Mucosa of descending colon (tissue), 3 donors: Measurements from ENCODE around the gene CCDC124. TPM values are rescaled to one million over a fixed set of nuclear protein-coding genes. Genes with fewer than 3 reads are reported as not detected.

ENCODE experiments used
- ATAC-seq: fragments of 200-7000 bp; cut with Tn5 transposase; one replicate; pipeline ENCODE4 v1.9.1; 2020; ENCODE audit warnings: mild to moderate bottlenecking, moderate library complexity
- DNase-seq, 3 donors: peaks; one replicate each; pipeline ENCODE4 v3.0.0-alpha.2; 2020
- H3K36me3 ChIP-seq: fragments of 200-600 bp; one replicate; pipeline ENCODE4 v1.8.0; 2021; ENCODE audit warnings: low read depth, mild to moderate bottlenecking
- H3K4me1 ChIP-seq: fragments of 200-600 bp; one replicate; pipeline ENCODE4 v1.8.0; 2021; ENCODE audit warnings: low read depth, mild to moderate bottlenecking
- H3K4me3 ChIP-seq: fragments of 200-600 bp; one replicate; pipeline ENCODE4 v1.8.0; 2021; ENCODE audit warnings: mild to moderate bottlenecking
- H3K9me3 ChIP-seq: fragments of 200-600 bp; one replicate; pipeline ENCODE4 v1.8.0; 2021; ENCODE audit warnings: mild to moderate bottlenecking
- intact Hi-C, 2 donors: fragments of 100-400 bp; cut with DNase I in 1 of 2; cut with micrococcal nuclease in 1 of 2; formaldehyde crosslinking; loops; one replicate each; pipeline versions ENCODE4 v1.11.0 to v1.11.1; 2022; cut with DNase I, micrococcal nuclease
- total RNA-seq, 3 donors: library from RNA; stranded (reverse); fragmentation: NEBNext Ultra II Directional in 2 of 3; extraction: Animal tissue kit (Norgen Biotek cat#: 25700) in 2 of 3; gene quantifications; one replicate each; pipeline versions ENCODE4 v1.2.1 to v1.2.4, GENCODE V29; 2021 to 2023
- TF ChIP-seq, protein P1 (sequence below): fragments of 200-600 bp; IDR thresholded peaks from one replicate; pipeline ENCODE4 v1.8.0; 2022; ENCODE audit warnings: antibody characterized with exemption, mild to moderate bottlenecking
- donor health status: DM: no; HTN: no; CAD: no; lungs with moderate emphysema.
- donor health status: DM: no; HTN: no; CAD: no.
- donor health status: DM: no; HTN: yes; CAD: no.

Gene CCDC124
- total RNA-seq, 3 donors from 2014 or later: 30.2 to 78.4 (median 56.3) TPM

DNA sequence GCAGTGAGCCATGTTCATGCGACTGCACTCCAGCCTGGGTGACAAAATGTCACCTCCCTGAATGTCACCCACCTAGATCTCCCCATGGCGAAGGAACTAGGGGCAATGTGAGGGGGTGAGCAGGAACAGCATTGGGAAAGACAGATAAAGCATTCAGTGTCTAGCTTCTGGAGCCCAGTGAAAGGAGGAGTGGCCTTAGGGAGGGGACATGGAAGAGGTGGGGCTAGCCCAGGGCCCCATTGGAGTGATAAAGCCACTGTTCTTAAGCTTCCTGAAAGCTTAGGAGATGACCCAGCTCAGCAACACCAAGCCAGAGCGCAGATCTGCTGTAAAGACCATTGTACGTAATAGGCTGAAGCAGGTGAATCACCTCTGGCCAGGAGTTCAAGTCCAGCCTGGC is 21.1 kb downstream of the CCDC124 start:
- intact Hi-C loops: no loop called here

DNA sequence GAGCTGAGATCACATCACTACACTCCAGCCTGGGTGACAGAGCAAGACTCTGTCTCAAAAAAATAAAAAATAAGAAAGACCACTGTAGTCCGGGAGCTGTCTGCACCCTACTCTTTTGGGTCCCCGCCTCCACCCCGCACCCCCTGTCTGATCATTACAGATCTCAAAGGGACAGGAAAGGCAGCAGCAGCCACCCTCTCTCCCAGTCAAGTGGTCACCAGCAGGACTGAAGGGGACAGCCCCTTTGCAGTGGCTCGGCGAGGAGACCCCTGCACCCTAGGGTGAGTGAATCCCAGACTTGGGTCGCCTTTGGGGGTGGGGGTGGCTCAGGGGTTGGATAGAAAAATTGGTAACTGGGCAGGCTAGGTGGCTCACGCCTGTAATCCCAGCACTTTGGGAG is 21.6 kb downstream of the CCDC124 start:
- TF ChIP-seq, protein P1, sequence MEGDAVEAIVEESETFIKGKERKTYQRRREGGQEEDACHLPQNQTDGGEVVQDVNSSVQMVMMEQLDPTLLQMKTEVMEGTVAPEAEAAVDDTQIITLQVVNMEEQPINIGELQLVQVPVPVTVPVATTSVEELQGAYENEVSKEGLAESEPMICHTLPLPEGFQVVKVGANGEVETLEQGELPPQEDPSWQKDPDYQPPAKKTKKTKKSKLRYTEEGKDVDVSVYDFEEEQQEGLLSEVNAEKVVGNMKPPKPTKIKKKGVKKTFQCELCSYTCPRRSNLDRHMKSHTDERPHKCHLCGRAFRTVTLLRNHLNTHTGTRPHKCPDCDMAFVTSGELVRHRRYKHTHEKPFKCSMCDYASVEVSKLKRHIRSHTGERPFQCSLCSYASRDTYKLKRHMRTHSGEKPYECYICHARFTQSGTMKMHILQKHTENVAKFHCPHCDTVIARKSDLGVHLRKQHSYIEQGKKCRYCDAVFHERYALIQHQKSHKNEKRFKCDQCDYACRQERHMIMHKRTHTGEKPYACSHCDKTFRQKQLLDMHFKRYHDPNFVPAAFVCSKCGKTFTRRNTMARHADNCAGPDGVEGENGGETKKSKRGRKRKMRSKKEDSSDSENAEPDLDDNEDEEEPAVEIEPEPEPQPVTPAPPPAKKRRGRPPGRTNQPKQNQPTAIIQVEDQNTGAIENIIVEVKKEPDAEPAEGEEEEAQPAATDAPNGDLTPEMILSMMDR: no peak
- ATAC-seq (no peak), DNase-seq (no peak)
- Histone ChIP-seq H3K36me3 (no peaks in the 10 kb centered on the region), H3K4me3 (no peak overlapping the region), H3K9me3 (no peaks in the 10 kb centered on the region), H3K4me1 (peaks cover 16% of the 10 kb centered on the region)
- intact Hi-C loops: no loop called here

More for the DNA sequence above, 21.1 kb downstream of the CCDC124 start:
- H3K36me3 ChIP-seq: no peaks in the 10 kb centered on the region
- TF ChIP-seq, protein P1: no peak
- peak; percentile 38 for ATAC-seq
- no peak for DNase-seq
- H3K4me1 ChIP-seq: peaks cover 18% of the 10 kb centered on the region
- no peak overlapping the region for H3K4me3 ChIP-seq
- H3K9me3 ChIP-seq: no peaks in the 10 kb centered on the region

DNA sequence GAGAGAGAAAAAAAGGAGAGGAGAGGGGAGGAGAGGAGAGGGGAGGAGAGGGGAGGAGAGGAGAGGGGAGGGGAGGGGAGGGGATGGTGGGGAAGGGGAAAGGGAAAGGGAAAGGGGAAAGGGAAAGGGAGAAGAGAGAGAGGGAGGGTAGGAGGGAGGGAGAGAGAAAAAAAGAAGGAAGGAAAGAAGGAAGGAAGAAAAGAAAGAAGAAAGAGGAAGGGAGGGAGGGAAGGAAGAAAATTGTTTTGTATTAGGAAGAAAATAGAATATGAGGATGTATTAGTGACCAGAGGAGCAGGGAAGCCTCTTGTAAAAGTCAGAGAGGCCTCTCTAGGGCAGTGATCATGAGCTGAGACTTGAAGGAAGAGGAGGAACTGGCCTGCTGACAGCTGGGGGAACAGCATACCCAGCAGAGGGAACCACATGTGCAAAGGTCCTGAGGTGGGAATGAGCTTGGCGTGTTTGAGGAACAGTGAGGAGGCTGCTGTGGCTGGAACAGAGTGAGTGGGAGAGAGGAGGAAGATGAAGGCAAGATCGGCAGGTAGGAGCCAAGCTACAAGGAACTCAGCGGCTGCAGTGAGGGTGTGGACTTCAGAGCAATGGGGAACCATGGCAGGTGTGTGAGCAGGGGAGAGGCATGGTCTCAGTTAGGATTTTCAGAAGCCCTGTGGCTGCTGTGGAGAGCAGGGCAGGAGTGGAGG is 24.5 kb downstream of the CCDC124 start:
- TF ChIP-seq, protein P1: no peak
- Histone ChIP-seq H3K4me1 (peaks cover 3% of the 10 kb centered on the region), H3K36me3 (no peaks in the 10 kb centered on the region), H3K9me3 (no peaks in the 10 kb centered on the region), H3K4me3 (no peak overlapping the region)
- DNase-seq: no peak
- intact Hi-C loops: no loop called here
- no peak for ATAC-seq

DNA sequence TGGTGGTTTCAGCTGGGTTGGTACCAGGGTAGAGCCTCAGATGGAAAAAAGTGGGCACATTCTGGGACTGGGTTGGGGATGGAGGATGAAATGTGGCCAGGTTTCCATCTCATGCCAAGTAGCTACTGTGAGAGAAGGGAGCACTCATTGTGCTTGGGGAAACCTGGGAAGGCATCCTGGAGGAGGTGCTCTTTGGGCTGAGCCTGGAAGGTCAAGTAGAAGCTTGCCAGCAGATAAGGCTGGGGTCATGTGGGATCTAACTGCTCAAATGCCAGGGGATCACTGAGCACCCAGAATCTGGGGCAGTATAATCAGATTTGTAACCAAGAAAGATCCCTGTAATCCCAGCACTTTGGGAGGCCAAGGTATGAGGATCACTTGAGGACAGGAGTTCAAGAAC is 25.1 kb downstream of the CCDC124 start:
- no peak for DNase-seq
- TF ChIP-seq, protein P1: no peak
- Histone ChIP-seq H3K4me1 (no peaks in the 10 kb centered on the region), H3K9me3 (no peaks in the 10 kb centered on the region), H3K4me3 (no peak overlapping the region), H3K36me3 (no peaks in the 10 kb centered on the region)
- no peak for ATAC-seq
- intact Hi-C loops: no loop called here

DNA sequence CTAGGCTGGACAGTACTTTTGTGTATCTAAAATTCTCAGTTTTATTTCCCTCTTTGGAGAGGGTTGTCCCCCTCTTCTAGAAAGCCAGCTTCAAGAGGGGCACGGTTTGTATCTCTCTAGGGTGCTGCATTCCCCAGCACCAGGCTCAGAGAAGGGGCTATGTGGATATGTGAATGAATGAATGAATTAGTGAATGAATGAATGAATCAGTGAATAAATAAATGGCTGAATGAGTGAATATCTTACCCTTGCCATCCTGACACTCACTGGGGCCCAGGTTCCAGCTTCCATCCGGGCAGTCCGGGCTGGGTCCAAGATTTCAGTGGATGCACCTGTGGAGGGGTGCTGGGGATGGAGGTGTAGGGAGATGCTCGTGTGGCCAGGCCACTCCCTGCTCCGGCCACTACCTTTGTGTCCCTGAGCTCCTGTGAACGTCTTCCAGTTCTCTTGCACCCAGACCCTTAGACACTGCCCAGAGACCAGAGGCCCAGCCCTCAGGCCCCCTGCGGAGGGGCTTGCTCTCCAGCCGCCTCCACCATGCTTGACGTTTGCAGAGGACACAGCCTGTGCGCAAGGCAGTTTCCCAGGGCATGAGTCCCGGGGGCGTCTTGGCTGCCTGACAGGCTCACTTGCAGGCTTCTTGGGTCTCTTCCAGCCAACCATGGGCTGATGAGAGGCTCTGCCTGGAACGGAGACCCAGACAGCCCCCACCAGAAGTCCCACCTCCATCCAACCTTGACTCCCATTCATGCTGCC is 31.3 kb downstream of the CCDC124 start:
- no peaks in the 10 kb centered on the region for H3K9me3 ChIP-seq
- DNase-seq (no peak), ATAC-seq (no peak)
- no peaks in the 10 kb centered on the region for H3K36me3 ChIP-seq
- H3K4me1 ChIP-seq: no peaks in the 10 kb centered on the region
- intact Hi-C loops: no loop called here
- no peak overlapping the region for H3K4me3 ChIP-seq
- TF ChIP-seq, protein P1: no peak
